CMK (cell line): ENCODE measurements around the gene ZNF544.
"Not testable (repeated sequence)": the region's sequence is repeated elsewhere in the genome, so short reads cannot be mapped to it uniquely, and the experiment has no call there.

ENCODE experiments used
- DNase-seq: peaks from one replicate; pipeline ENCODE4 v3.0.0-alpha.2; 2010; ENCODE audit warnings: low read depth

ZNF544 gene

GRCh38 chr19:58252102-58252685 lies 23.5 kb downstream of the ZNF544 start:
- DNase-seq: peak; percentile 32

DNA sequence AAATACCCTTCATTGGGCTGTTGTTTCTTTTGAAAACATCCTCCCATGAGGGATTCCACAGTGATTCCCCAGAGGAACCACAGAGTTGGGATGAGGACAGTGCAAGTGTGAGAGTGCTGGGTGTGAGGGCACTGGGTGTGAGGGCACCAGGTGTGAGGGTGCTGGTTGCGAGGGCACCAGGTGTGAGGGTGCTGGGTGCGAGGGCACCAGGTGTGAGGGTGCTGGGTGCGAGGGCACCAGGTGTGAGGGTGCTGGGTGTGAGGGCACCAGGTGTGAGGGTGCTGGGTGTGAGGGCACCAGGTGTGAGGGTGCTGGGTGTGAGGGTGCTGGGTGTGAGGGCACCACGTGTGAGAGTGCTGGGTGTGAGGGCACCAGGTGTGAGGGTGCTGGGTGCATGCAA lies 29.5 kb downstream of the ZNF544 start:
- DNase-seq: not testable (repeated sequence)

DNA sequence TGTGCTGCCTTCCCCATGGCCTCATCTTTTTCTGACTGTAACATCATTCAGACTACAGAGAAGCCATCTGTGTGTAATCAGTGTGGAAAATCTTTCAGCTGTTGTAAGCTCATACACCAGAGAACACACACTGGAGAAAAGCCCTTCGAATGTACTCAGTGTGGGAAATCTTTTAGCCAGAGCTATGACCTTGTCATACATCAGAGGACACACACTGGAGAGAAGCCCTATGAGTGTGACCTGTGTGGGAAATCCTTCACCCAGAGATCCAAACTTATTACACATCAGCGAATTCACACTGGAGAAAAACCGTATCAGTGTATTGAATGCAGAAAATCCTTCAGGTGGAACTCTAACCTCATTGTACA lies 32.9 kb downstream of the ZNF544 start:
- no peak for DNase-seq

DNA sequence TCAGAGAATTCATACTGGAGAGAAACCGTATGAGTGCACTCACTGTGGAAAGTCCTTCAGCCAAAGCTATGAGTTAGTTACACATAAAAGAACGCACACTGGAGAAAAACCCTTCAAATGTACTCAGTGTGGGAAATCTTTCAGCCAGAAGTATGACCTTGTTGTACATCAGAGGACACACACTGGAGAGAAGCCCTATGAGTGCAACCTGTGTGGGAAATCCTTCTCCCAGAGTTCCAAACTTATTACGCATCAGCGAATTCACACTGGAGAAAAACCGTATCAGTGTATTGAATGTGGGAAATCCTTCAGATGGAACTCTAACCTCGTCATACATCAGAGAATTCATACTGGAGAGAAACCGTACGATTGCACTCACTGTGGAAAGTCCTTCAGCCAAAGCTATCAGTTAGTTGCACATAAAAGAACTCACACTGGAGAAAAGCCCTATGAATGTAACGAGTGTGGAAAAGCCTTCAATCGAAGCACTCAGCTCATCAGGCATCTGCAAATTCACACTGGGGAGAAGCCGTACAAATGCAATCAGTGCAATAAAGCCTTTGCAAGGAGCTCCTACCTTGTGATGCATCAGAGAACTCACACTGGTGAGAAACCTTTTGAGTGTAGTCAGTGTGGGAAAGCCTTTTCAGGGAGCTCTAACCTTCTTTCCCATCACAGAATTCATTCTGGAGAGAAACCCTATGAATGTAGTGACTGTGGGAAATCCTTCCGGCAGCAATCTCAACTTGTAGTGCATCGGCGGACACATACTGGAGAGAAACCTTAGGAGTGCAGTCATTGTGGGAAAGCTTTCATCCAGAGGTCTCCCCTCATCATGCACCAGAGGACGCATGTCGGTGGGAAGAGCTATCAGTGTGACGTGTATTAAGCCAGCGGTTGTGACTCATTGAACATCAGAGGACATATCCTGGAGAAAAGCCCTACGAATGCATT lies 33.5 kb downstream of the ZNF544 start:
- no peak for DNase-seq

- DNase-seq: no peak
Measured at GRCh38 chr19:58262922-58263296, 34.2 kb downstream of the ZNF544 start.

- no peak for DNase-seq
Measured at GRCh38 chr19:58265100-58265499, 36.4 kb downstream of the ZNF544 start.

- DNase-seq: no peak
Measured at GRCh38 chr19:58268344-58268743, 39.6 kb downstream of the ZNF544 start.

GRCh38 chr19:58274771-58275201 lies 46.1 kb downstream of the ZNF544 start:
- no peak for DNase-seq

- DNase-seq: no peak
Measured at GRCh38 chr19:58275564-58275963, 46.9 kb downstream of the ZNF544 start.

- DNase-seq: no peak
Measured at GRCh38 chr19:58277197-58277596, 48.5 kb downstream of the ZNF544 start.

GRCh38 chr19:58277748-58278540 lies 49.2 kb downstream of the ZNF544 start:
- DNase-seq: no peak

GRCh38 chr19:58278541-58279041 lies 49.9 kb downstream of the ZNF544 start, which contains the start of gene ZNF8:
Gene ZNF8 (plus strand): TSS chr19:58278955. CDS start chr19:58279082, 127 bp downstream.
- DNase-seq: peak; percentile 99

- DNase-seq: peak; percentile 81
Measured at GRCh38 chr19:58279042-58279924, 50.6 kb downstream of the ZNF544 start.

GRCh38 chr19:58279925-58280316 lies 51.2 kb downstream of the ZNF544 start:
- DNase-seq: no peak

DNA sequence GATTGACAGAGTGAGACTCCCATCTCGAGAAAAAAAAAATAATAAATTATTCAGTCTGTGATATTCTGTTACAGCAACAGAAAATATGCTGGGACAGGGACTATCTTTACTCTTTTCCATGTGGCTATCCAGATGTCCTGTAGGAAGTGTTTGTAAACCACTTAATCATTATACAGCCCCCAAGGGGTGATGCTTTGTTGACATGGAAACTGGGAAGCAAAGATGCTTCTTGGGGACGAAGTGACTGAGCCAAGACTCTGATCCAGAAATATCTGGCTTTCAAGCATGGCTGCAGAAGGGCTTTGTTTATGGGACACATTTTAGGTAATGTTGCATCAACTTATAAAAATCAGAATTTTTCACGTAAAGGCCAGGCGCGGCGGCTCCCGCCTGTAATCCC lies 55.5 kb downstream of the ZNF544 start:
- DNase-seq: no peak

GRCh38 chr19:58291943-58292342 lies 63.2 kb downstream of the ZNF544 start:
- DNase-seq: no peak

DNA sequence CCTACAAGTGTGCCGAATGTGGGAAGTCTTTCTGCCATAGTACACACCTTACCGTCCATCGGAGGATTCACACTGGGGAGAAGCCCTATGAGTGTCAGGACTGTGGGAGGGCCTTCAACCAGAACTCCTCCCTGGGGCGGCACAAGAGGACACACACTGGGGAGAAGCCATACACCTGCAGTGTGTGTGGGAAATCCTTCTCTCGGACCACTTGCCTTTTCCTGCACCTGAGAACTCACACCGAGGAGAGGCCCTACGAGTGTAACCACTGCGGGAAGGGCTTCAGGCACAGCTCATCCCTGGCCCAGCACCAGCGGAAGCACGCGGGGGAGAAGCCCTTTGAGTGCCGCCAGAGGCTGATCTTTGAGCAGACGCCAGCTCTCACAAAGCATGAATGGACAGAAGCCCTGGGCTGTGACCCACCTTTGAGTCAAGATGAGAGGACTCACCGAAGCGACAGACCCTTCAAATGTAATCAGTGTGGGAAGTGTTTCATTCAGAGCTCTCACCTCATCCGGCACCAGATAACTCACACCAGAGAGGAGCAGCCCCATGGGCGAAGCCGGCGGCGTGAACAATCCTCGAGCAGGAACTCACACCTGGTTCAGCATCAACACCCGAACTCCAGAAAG lies 66.1 kb downstream of the ZNF544 start:
- DNase-seq: no peak

- DNase-seq: no peak
Measured at GRCh38 chr19:58296104-58296503, 67.4 kb downstream of the ZNF544 start.

DNA sequence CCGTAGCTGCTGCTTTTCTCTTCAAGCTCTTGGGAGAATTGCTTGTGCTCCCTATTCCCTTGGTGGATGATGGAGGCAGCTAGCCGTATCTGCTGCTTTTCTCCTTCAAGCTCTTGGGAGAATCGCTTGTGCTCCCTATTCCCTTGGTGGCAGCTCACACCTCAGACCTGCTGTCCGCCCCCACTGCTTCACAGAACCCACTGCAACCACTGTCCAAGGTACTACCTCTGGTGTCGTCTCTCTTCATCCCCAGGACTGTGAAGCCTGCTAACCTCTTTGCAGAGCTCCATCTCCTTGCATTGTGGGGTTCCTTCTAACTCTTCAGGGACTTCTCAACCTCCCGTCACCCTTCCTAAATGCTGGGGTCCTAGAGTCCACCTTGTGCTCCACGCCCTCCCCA lies 71.9 kb downstream of the ZNF544 start:
- DNase-seq: no peak

DNA sequence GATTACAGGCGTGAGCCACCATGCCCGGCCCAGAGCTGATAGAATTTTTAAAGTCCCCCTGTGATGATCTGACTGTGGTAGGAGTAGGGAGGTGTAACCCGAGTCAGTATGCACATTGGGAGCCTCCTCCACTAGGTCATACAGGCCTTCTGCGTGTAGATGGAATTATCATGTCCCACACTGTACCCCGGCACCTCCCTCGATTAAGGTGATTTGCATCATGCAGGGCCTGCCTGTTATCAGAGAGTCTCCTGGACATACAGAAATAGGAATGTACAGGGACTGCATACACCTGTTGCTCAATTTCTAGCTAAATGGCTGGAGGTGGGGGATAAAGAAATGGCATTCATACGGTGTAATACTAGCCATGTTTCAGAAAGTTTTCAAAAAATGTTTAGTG lies 75.5 kb downstream of the ZNF544 start:
- DNase-seq: no peak

- DNase-seq: no peak
Measured at GRCh38 chr19:58304748-58305064, 76.0 kb downstream of the ZNF544 start.
